ENCODE results near the gene ISM2.
"Not testable (repeated sequence)": the region's sequence is repeated elsewhere in the genome, so short reads cannot be mapped to it uniquely, and the experiment has no call there.

Gene ISM2

DNA sequence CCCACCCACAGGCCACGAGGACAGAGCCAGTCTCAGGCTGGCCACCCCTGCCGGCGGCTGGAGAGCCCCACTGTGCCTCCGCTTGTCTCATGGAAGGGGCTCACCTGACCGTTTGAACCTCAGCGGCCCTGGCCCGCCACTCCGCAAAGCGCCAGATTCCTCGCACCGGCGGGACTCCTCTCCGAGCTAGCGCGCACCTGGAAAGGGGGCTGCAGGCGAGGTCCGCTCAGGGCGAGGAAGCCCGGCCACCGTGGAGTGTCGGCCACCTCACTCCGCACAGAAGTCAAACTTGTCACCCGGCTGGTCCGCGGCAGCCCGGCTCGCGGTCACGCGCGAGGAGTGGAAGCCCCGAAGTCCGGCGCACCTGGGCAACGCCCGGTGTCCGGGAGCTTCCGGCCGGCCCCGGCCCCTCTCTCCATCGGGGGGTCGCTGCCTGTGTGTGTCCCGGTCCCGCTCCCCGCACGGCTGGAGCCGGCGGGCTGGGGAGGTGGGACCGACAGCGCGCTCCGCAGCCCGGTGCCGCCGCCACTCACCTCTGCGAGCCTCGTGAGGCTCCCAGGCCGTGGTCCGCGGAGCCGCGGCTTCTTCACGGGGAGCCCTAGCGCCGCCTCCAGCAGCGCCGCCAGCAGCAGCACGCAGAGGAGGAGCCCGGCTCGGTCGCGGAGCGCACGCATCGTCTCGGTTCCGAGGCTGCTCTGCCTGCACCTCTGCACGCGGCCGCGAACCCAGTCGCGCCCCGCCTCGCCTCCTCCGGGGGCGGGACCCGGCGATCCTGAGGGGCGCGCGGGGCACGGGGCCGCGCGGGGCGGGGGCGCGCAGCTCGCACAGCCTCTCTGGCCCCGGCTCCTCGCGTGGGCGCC lies at the start of gene ISM2:
Gene ISM2 (minus strand): TSS at position 697 of the 860 bp plus-strand sequence. CDS start 23 bp downstream, at position 674.
- no peak for DNase-seq

DNA sequence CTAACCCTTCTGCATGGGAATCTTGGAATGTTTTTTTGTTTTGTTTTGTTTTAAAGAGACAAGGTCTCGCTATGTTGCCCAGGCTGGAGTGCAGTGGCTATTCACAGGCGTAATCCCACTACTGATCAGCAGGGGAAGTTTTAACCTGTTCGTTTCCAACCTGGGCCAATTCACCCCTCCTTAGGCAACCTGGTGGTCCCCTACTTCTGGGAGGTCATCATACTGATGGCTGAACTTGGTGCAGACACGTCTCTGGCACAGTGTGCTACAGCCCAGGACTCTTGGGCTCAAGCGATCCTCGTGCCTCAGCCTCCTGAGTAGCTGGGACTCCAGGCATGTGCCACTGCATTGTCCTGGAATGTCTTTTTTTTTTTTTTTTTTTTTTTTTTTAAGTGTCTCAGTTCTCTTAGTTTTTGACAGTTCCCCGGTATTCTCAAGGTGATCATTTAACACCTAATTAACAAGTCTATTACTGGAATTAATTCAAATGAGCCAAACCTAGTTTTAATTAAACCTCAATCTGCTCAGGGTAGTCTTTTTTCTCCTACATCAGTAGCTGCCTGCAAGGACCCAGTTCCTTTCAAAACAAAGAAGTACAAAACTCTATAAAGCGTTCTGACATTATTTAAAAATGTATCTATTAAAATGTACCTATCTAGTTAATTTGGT lies 49.0 kb upstream of the ISM2 start:
- no peak for DNase-seq

GRCh38 chr14:77545171-77545570 lies 46.6 kb upstream of the ISM2 start:
- not testable (repeated sequence) for DNase-seq

GRCh38 chr14:77544571-77544970 lies 46.0 kb upstream of the ISM2 start:
- no peak for DNase-seq

DNA sequence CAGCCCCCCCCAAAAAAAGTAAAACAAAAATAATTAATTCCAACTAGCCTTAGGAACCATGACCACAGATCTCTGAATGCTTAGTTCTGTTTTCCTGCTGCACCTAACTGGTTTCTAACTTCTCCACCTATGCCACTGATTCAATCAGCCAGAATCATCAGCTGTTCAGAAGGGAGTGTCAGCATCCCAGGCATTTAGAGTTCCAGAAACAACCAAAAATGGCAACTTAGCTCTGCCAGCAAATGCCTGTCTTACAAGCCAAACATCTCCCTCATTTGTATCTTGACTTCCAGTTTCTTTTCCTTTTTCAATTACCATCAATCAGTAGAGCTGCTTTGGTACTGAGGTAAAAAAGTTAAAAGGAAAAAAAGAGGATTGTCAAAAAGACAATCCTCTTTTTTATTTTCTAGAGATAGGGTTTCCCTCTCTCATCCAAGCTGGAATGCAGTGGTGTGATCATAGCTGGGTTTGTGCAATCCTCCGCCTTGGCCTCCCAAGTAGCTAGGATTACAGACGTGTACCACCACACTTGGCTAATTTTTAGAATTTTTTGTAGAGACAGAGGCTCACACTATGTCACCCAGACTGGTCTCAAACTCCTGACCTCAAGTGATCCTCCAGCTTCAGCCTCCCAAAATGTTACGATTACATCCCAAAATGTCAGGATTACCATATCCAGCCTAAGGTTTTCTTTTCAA lies 45.2 kb upstream of the ISM2 start:
- DNase-seq = no peak

- DNase-seq = no peak
Measured at GRCh38 chr14:77543240-77543551, 44.6 kb upstream of the ISM2 start.

DNA sequence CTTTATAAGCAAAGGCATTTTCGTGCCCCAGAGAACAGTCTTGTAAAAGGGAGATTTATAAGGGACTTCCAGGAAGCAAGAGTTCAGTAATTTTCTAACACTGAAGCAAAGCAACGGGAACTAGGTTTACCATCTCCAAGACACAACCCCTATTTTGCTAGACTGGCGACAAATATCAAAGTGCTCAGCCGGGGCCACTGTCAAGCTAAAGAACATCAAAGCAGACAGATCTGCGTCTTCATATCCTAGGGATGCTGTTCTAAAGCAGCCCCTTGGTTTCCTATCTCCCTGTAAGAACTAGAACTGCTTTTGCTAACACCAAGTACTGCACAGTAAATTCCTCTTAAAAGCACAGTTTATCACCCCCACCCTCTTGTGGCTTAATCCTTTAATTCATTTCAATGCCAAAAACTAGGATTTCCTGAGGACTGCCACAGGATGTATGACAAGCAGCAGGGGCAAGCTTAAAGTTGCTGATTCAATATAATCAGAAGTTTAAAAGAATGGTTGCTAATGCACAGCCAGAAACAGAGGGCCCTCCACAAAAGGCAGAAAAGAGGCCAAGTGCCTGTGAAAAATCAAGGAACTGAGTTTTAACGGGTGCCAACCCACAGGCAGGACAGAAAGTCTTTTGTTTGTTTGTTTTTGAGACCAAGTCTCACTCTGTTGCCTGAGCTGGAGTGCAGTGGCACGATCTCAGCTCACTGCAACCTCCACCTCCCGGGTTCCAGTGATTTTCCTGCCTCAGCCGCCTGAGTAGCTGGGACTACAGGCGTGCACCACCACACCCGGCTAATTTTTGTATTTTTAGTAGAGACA lies 44.0 kb upstream of the ISM2 start:
- DNase-seq = no peak

DNA sequence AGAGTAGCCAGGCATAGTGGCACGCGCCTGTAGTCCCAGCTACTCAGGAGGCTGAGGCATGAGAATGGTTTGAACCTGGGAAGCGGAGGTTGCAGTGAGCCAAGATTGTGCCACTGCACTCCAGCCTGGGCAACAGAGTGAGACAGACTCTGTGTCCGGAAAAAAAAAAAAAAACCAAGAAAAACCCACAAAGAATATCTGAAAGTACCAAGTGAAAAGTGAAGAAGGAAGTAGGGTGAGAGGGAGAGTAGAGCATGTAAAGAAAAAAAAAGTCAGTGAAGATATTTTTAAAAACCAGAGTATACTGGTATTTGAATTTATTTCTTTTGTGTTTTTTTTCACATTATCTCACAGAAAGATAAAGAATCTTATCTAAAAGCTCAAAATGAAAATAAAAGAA lies 43.3 kb upstream of the ISM2 start:
- no peak for DNase-seq

DNA sequence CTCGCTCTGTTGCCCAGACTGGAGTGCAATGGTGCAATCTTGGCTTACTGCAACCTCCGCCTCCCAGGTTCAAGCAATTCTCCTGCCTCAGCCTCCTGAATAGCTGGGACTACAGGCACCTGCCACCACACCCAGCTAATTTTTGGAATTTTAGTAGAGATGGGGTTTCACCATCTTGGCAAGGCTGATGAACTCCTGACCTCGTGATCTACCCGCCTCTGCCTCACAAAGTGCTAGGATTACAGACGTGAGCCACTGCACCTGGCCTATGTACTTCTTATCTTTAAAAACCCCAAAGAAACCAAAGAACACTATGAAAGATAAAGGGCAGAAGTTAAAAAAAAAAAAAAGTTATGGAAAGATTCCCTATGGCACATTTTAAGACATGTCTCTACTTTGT lies 38.3 kb upstream of the ISM2 start:
- DNase-seq = not testable (repeated sequence)

DNA sequence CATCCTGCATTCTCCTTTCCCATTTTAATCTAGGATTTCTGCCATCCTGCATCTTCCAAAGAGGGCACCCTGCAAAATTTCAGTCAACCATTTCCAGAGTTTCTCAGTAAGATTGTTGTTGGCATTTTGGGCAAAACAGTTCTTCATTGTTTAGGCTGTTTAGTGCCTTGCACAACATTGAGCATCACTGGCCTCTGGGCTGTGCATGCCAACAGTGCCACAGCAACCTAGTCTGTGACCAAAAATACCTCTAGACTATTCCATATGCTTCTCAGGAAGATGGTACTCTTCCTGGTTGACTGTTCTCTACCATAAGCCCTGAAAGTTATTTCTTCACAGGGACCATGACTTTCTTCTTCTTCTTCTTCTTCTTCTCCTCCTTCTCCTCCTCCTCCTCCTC lies 32.5 kb upstream of the ISM2 start:
- DNase-seq = no peak

DNA sequence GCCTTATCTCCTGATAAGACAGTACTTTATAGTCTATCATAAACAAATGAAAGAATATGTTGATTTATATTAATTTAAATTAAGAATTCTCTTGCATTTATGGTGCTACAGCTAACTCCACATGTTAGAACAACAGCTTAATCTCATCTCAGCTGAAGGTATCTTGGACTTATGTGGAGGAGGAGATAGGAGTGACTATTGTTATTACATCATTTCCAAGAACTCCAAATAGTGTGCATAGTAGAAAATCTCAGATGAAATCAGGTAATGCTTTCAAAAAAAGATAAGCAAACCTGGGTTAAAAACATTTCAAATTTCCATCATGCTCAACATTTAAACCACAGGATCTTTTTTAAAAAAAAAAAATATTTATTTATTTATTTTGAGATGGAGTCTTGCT lies 31.3 kb upstream of the ISM2 start:
- DNase-seq = no peak

GRCh38 chr14:77529213-77529612 lies 30.6 kb upstream of the ISM2 start:
- no peak for DNase-seq

- not testable (repeated sequence) for DNase-seq
Measured at GRCh38 chr14:77528701-77529100, 30.1 kb upstream of the ISM2 start.

DNA sequence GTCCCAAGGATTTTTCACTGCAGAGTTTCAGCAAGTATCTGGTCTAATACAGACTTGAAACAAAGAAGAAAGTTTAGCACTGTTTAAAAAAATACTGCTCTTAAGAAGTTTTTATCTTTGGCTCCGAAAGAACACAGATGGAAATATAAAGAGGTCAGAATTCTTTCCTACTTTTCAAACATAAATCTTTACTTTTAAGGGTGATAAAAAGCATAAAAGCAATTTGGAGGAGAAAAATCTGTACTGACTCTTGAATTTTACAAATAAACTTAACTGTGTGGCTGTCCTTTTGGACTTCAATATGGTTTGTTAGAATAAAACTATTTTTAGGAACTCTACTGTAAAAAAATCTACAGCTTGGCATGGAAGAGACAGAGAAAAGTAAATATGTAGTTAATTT lies 27.6 kb upstream of the ISM2 start:
- no peak for DNase-seq

- no peak for DNase-seq
Measured at GRCh38 chr14:77524536-77524935, 25.9 kb upstream of the ISM2 start.

- no peak for DNase-seq
Measured at GRCh38 chr14:77523109-77523508, 24.5 kb upstream of the ISM2 start.

GRCh38 chr14:77520555-77520954 lies 21.9 kb upstream of the ISM2 start:
- DNase-seq = no peak

DNA sequence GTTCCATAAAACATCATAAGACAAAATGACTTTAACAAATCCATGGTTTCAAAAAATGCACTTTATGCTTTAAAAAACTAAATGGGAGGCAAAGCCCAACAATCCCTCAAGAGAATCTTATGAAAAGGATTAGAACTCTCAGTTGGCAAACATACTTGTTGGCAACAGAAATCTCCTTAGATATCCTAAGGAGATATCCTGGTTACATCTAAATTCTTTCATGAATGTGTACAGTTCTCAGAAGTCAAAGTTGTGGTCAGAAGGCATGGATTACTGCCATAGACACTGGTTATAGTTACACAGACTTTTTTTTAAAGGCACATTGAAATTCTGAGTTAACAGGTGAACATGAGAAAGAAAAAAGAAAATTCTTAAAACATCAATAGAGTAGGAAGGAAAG lies 17.5 kb upstream of the ISM2 start:
- DNase-seq = no peak

- no peak for DNase-seq
Measured at GRCh38 chr14:77511486-77512162, 13.0 kb upstream of the ISM2 start.

GRCh38 chr14:77509366-77509765 lies 10.8 kb upstream of the ISM2 start:
- no peak for DNase-seq

DNA sequence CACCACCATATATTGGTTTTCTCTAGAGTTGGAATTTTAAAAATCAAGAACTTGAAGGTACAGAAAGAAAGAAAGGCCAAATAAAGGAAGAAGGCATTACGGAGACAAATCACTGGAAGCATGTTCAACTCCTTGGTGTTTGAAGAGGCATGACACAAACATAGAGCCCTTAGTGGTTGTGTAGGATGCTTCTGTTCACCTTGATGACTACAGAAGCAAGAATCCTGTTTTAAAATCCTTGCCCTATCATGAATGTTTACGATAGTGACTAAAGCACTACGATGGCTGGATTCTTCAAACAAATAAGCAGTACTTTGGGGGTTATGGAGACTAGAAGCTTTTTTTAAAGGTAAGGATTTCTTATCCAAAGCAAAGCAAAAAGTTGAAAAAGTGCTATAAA lies 10.3 kb upstream of the ISM2 start:
- DNase-seq = no peak

DNA sequence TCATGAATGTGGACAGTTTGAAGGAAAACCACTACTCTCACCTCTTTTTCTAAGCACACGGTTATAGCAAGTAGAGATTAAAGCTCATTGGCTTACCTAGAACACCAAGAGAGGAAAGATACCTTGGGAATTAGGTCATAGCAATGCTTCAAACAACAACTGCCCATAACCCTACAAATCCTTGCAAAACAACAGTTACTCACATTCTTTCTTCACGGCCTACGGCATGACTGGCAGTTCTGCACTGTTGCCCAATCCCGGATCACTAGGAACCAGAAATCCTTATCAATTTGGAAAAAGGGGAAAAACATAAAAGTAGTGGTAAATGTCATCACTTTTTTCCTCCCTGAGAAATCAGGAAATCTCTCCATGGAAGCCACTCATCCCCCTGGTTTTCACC lies 9.6 kb upstream of the ISM2 start:
- no peak for DNase-seq

DNA sequence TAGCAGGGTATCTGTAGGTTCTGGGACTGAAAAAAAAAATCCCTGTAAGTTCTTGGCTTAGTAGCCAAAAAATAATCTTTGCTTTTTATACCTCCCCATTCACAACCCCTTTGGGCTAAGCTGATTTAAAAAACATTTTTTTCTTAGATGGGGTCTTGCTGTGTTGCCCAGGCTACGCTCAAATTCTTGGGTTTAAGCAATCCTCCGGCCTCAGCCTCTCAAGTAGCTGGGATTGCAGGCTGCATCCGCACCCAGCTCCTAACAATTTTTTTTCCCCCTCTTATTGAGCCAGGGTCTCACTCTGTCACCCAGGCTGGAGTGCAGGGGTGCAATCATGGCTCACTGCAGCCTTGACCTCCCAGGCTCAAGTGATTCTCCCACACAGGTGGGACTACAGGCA lies 9.1 kb upstream of the ISM2 start:
- no peak for DNase-seq
